NCI-H2107 treated with DMSO at 0.1 percent for 48 hours (cell line): ENCODE measurements around the gene SLC4A7.
"Not testable (repeated sequence)": the region's sequence is repeated elsewhere in the genome, so short reads cannot be mapped to it uniquely, and the experiment has no call there.

ENCODE experiments used
- DNase-seq: peaks from one replicate; lab custom pipeline; 2025; ENCODE audit not compliant: unreplicated experiment; lab: John Stamatoyannopoulos, UW

SLC4A7 gene

DNA sequence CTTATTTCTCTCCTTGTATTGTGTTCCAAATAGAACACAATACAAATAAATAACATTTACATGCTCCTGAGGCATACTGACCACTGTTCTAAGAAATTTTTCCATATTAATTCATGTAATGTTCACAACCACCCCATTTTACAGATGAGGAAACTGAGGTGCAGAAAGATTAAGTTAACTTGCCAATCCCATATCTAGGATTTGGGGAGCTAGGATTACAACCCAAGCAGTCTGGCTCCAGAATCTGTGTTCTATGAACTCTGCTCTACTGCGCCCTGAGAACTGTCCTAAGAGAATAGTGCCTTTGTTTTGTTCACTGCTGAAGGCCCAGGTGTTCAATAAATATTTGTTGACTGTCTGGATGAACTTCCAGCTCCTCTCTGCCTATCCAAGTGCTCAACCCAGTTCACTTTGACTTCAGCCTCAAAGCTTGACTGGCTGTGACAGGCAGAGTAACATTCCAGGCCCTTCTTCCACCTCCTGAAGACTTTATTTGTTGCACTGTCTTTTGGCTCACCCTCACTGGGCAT is 118.1 kb downstream of the SLC4A7 start:
- no peak for DNase-seq

GRCh38 chr3:27360113-27361078 is 123.8 kb downstream of the SLC4A7 start:
- no peak for DNase-seq

- no peak for DNase-seq
These were observed 125.8 kb downstream of the SLC4A7 start for GRCh38 chr3:27358372-27358771.

DNA sequence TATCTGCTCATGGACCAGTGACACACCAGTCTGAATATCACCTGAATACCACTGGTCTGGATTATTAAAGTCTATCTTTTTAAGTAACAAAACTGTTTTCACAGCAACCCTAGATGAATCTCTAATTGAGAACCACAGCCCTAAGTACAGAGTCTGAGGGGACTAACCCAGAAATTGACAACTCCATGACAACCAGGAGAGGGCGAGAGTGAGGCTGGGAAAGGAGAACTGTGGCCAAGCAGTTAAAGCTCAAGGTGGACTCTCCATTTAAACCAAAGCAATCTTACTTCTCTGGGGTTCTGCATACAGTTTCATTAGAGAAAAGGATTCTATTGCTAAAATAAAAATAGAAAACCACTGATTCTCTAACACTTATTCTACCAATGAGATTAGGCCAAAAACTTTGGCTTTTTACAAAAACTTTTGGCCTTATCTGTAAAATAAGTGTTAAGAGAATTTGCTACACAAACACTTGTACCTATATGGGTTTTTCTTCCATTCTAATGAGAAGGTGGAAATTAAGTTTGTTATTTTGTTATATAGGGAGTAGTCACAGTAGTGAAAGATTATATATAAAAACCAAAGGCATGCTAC is 126.4 kb downstream of the SLC4A7 start:
- DNase-seq, result peak; percentile 3

- DNase-seq, result no peak
These were observed 127.2 kb downstream of the SLC4A7 start for GRCh38 chr3:27356976-27357375.

GRCh38 chr3:27354588-27355203 is 129.5 kb downstream of the SLC4A7 start:
- DNase-seq, result no peak

GRCh38 chr3:27354161-27354560 is 130.0 kb downstream of the SLC4A7 start:
- DNase-seq, result no peak

GRCh38 chr3:27353221-27353620 is 131.0 kb downstream of the SLC4A7 start:
- DNase-seq, result no peak

- DNase-seq, result no peak
These were observed 132.1 kb downstream of the SLC4A7 start for GRCh38 chr3:27352047-27352446.

DNA sequence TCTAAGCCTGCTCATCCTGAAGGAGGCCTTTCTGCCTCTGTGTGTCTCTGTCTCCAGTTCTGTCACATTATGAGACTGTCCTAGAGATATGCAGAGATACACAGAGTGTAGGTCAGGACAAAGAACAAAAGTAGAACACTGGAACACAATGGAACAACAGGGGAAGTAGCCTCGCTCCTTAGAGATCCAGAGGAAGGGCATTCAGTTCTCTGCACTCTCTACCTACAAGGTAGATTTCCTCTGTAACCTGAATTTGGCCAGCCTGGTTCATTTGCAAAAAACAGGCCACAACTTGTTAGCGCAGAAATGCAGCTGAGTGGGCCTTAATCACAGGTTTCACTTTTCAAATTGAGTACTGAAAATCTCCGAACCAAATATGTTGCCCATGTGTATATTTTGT is 134.4 kb downstream of the SLC4A7 start:
- DNase-seq, result no peak

- no peak for DNase-seq
These were observed 138.0 kb downstream of the SLC4A7 start for GRCh38 chr3:27345959-27346865.

DNA sequence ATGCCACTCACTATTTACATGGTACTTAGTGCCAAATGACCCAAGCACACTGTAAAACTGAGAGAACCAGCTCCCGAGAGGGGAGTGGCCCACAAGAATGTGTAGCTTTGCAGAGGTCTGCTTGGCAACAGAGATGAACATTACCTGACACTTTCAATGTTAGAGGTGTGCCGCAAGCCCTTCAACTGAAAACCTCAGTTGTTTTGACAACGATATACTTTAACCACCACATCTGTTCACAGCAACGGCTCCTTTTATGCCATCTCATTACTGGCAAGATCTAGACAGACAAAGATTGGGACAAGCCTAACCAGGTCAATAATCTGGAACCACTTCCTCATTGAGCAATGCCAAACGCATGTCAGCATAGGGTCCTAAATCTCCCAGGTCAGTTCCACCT is 138.7 kb downstream of the SLC4A7 start:
- DNase-seq, result no peak

DNA sequence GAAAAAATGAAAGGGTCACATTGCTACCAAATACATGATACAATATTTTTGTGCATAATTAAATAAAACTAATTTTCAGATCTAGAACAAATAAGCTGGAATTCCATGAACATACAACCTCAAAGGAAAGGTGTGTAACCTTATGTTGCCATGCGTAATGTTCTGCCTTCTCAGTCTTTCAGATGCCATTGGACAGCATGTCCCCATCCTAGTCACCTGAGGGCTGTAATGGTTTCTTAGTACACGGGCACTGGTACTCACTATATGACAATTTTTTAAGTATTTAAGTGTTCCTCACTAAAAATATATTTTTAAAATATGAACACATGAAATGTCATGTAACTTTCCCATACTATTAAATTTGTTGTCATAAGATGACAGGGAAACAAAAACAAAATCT is 139.1 kb downstream of the SLC4A7 start:
- no peak for DNase-seq

- DNase-seq, result no peak
These were observed 140.0 kb downstream of the SLC4A7 start for GRCh38 chr3:27344192-27344591.

- DNase-seq, result no peak
These were observed 141.9 kb downstream of the SLC4A7 start for GRCh38 chr3:27342267-27342666.

- DNase-seq, result no peak
These were observed 143.7 kb downstream of the SLC4A7 start for GRCh38 chr3:27340534-27340933.

- no peak for DNase-seq
These were observed 148.6 kb downstream of the SLC4A7 start for GRCh38 chr3:27335571-27335970.

GRCh38 chr3:27333843-27334242 is 150.3 kb downstream of the SLC4A7 start:
- no peak for DNase-seq

DNA sequence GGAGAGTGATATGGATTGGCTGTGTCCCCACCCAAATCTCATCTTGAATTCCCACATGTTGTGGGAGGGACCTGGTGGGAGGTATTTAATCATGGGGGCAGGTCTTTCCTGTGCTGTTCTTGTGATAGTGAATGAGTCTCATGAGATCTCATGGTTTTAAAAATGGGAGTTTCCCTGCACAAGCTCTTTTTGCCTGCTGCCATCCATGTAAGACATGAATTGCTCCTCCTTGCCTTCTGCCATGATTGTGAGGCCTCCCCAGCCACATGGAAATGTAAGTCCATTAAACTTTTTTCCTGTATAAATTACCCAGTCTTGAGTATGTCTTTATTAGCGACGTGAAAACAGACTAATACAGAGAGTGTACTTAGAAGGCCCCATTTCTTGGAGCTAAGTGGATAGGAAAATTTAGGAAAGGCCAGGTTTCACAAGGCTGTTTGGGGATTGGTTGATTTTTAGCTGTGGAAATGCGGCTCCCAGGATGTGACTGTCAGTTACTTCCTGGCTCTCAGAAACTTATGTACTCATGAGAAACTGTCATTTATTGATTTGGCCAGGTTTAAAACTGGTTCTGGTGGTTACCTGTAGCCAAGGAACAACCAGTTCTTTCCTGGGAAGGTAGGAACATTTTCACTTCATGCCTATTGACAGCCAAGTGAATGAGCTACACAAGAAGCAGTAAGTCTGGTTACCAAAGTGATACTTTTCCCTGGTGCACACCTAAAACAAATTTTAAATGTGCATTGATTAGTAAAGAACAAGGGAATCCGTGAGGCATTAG is 155.0 kb downstream of the SLC4A7 start:
- DNase-seq, result not testable (repeated sequence)
